ENCODE measurements around the gene ULK4.
"Not testable (repeated sequence)": the region's sequence is repeated elsewhere in the genome, so short reads cannot be mapped to it uniquely, and the experiment has no call there.

The ULK4 gene

DNA sequence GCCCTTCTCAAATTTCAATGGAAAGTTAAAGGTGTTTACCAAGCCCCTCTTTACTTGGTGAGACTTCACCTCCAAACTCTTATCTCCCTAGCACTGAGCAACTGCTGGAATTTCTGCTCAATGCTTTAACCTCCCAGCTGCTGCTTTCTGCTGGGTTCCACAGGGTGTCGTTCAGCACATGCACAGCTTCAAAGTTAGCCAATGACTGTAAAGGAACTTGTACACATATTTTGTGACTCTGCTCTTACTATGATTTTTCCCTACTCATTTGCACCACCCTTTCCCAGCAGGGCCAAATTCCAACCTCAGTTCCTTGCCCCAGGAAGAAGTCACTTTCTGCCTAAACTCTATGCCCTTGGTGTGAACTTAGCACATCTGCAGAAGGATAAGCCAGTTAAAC is 89.7 kb downstream of the ULK4 start:
- no peak for DNase-seq (ENCODE audit: low spot score)

DNA sequence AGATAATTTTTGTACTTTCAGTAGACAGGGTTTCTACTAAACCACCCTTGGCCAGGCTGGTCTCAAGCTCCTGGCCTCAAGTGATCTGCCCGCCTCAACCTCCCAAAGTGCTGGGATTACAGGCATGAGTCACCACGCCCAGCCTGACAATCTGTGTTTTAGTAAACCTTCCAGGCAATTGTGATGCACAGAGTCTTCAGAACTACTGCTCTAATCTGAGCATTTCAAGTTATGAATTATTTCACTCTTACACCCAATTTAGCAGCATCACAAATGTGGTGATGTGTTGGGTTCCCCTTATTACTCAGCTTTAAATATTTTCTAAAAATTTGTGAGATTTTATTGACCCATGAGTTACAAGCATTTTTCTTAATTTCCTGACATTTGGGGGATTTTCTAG is 94.4 kb downstream of the ULK4 start:
- no peak for DNase-seq (ENCODE audit: low spot score)

GRCh38 chr3:41866298-41866697 is 95.6 kb downstream of the ULK4 start:
- DNase-seq (ENCODE audit: low spot score): no peak

DNA sequence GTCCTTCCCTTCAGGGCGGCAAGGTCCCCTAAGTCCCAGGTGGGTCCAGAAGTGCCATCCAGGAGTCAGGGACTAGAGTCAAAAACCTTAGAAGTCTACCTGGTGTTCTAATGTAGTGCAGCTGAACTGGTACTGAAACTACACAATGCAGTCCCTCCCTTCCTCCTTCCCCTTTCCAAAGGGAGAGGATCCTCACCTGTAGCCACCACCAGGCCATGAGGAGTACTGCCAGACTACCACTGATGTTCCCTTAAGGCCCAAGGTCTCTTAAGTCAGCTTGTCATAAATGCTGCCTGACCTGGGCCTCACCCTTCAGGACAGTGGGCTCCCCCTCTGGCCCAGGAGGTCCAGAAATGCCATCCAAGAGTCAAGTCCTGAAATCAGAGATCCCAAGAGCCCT is 98.9 kb downstream of the ULK4 start:
- DNase-seq (ENCODE audit: low spot score): no peak

DNA sequence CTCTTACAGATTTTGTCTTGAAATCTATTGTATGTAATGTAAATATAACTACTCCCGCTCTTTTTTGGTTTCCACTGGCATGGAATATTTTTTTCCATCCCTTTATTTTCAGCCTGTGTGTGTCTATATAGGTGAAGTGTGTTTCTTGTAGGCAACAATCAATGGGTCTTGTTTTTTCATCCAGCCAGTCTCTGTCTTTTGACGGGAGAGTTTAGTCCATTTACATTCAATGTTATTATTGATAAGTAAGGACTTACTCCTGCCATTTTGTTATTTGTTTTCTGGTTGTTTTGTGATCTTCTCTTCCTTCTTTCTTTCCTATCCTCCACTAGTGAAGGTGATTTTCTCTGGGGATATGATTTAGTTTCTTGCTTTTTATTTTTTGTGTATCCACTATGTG is 101.4 kb downstream of the ULK4 start:
- not testable (repeated sequence) for DNase-seq (ENCODE audit: low spot score)

DNA sequence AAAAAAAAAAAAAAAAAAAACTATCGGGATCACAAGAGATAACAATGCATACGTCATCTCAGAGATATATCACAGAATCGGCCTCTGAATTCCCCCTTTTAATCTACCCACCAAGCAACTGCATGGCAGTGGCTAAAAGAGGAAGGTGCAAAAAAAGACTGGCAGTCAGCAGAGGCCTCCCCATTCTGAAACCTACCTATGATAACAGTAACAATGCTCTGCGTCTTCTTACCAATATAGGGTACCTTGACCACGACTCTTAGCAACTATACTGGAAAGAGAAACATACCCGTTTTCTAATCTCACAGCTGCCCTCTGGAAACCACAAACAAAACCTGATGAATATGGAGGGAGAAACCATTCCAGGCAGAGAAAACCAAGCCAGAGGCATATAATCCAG is 106.9 kb downstream of the ULK4 start:
- no peak for DNase-seq (ENCODE audit: low spot score)

GRCh38 chr3:41853540-41854196 is 108.2 kb downstream of the ULK4 start:
- no peak for DNase-seq (ENCODE audit: low spot score)

- DNase-seq (ENCODE audit: low spot score): no peak
Observed at GRCh38 chr3:41848753-41849574, 112.9 kb downstream of the ULK4 start.

DNA sequence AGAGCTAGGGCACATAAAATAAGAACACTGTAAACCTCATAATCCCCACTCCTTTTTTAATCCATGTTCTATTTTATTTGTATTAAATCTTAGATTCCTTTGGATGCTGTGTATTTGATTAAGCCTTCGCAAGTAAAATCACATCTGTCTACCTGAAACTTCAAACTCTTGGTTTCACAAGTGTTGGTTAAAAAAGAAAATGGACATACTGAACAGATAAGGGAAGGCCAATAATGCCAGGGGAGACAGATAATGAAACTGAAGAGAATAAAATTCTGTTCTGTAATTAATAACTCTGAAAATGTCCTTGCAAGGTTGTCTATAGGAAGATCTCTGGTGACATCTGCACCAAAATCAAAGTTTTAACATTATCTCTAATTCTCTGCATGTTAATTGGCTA is 114.2 kb downstream of the ULK4 start:
- DNase-seq (ENCODE audit: low spot score): no peak

- DNase-seq (ENCODE audit: low spot score): no peak
Observed at GRCh38 chr3:41846850-41847249, 115.1 kb downstream of the ULK4 start.

DNA sequence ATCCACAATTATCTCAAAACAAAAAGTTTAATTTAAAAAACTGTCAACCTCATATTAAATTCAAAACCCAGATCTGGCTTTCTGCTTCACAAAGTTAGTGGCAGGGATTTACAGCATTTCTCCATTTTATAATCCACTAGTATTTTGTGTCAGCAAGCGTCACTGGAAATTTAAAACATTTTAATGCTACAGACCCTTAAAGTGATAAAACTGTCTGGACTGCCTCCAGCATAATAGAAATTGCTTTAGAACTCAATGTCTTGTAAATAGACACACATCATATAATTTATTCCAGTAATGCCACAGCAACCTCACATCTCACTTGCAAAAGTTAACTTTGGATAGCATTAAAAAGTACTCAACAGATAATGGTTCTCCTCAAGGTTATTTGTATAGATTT is 116.1 kb downstream of the ULK4 start:
- DNase-seq (ENCODE audit: low spot score): no peak

GRCh38 chr3:41844256-41844655 is 117.6 kb downstream of the ULK4 start:
- DNase-seq (ENCODE audit: low spot score): not testable (repeated sequence)

- not testable (repeated sequence) for DNase-seq (ENCODE audit: low spot score)
Observed at GRCh38 chr3:41840936-41841668, 120.8 kb downstream of the ULK4 start.

GRCh38 chr3:41836360-41837134 is 125.4 kb downstream of the ULK4 start:
- no peak for DNase-seq (ENCODE audit: low spot score)

GRCh38 chr3:41833628-41834027 is 128.3 kb downstream of the ULK4 start:
- no peak for DNase-seq (ENCODE audit: low spot score)

- DNase-seq (ENCODE audit: low spot score): no peak
Observed at GRCh38 chr3:41819236-41819635, 142.7 kb downstream of the ULK4 start.

- DNase-seq (ENCODE audit: low spot score): no peak
Observed at GRCh38 chr3:41808618-41809017, 153.3 kb downstream of the ULK4 start.

DNA sequence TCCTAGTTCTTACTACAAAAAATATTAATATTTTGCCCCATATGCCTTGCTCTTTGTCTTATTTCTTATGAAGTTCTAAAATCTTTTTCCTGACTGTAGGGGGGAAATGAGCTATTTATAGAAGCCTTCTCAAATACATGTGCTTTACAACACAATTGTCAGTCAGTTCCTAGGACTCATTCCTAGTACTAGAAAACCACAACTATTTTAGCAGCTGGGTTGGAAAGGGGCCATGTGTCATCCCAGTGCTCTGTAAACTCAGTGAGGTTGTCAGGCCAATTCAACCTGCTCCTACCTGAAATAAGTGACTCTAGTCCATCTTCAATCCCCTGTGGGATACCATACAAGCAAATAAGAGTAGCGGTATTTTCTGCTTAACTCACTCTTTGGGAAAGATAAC is 153.8 kb downstream of the ULK4 start:
- no peak for DNase-seq (ENCODE audit: low spot score)

GRCh38 chr3:41794748-41795589 is 166.9 kb downstream of the ULK4 start:
- DNase-seq (ENCODE audit: low spot score): no peak

- DNase-seq (ENCODE audit: low spot score): no peak
Observed at GRCh38 chr3:41792806-41793205, 169.1 kb downstream of the ULK4 start.

GRCh38 chr3:41769106-41769505 is 192.8 kb downstream of the ULK4 start:
- no peak for DNase-seq (ENCODE audit: low spot score)
